HCT116 (cell line): ENCODE data around the gene UGT1A7.

ENCODE experiments used
- EGR1 ChIP-seq: IDR thresholded peaks from 2 replicates; pipeline ENCODE4 v1.6.1; 2012; ENCODE audit warnings: low read depth
- EZH2 ChIP-seq: fragments of 200-600 bp; sonication (generic); IDR thresholded peaks from 2 replicates; pipeline ENCODE4 v1.6.1; 2017; ENCODE audit warnings: antibody characterized with exemption, mixed run types
- POLR2A ChIP-seq: IDR thresholded peaks from 2 replicates; pipeline ENCODE4 v1.7.0; 2011; ENCODE audit warnings: borderline replicate concordance; ENCODE audit not compliant: insufficient read depth, insufficient read length; ENCODE audit errors: extremely low read depth
- POLR2AphosphoS5 ChIP-seq: IDR thresholded peaks from 2 replicates; pipeline ENCODE4 v1.6.1; 2011; ENCODE audit warnings: mild to moderate bottlenecking, low read depth, low read length, moderate library complexity
- RAD21 ChIP-seq: IDR thresholded peaks from 2 replicates; pipeline ENCODE4 v1.6.1; 2012; ENCODE audit warnings: low read depth, mild to moderate bottlenecking

- no peak for TF ChIP-seq POLR2A
- no peak for TF ChIP-seq POLR2AphosphoS5
- TF ChIP-seq RAD21, result no peak
- TF ChIP-seq EZH2, result no peak
- TF ChIP-seq EGR1, result no peak
Observed at GRCh38 chr2:233800208-233800607, 118.5 kb downstream of the UGT1A7 start.
